Hepatocyte (in vitro differentiated cells): ENCODE results near the gene PTPRT.

ENCODE experiments used
- EZH2 ChIP-seq: fragments of 200-600 bp; sonication (generic); IDR thresholded peaks from 2 replicates; pipeline ENCODE4 v1.6.1; 2016; ENCODE audit warnings: antibody characterized with exemption, mild to moderate bottlenecking, borderline replicate concordance
- TF ChIP-seq, protein P1 (sequence below): fragments of 200-600 bp; sonication (generic); IDR thresholded peaks from 2 replicates; pipeline ENCODE4 v1.5.1; 2016; ENCODE audit warnings: antibody characterized with exemption, mild to moderate bottlenecking; ENCODE audit not compliant: poor library complexity

DNA sequence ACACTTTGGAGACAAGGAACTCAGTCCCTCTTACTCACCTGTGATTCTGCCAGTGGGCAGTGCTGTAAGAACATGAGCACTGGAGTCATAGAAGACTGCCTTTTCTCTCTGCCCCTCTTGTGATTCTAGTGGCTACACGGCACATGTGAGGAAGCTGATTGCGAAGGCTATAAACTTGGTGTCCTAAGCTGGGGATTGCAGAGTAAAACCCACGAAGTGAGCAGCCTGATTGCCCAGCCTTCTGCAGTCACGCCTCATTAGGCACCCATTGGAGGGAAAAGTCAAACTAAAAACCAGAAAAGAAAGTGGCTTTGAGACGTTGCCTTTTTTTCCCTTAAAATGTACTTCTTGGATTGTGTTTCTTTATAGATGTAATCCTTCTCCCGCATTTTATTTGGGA is 823.1 kb downstream of the PTPRT start:
- TF ChIP-seq, protein P1, sequence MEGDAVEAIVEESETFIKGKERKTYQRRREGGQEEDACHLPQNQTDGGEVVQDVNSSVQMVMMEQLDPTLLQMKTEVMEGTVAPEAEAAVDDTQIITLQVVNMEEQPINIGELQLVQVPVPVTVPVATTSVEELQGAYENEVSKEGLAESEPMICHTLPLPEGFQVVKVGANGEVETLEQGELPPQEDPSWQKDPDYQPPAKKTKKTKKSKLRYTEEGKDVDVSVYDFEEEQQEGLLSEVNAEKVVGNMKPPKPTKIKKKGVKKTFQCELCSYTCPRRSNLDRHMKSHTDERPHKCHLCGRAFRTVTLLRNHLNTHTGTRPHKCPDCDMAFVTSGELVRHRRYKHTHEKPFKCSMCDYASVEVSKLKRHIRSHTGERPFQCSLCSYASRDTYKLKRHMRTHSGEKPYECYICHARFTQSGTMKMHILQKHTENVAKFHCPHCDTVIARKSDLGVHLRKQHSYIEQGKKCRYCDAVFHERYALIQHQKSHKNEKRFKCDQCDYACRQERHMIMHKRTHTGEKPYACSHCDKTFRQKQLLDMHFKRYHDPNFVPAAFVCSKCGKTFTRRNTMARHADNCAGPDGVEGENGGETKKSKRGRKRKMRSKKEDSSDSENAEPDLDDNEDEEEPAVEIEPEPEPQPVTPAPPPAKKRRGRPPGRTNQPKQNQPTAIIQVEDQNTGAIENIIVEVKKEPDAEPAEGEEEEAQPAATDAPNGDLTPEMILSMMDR, result no peak
- TF ChIP-seq EZH2, result no peak
